CD1c-positive myeloid dendritic cell (primary cell): Measurements from ENCODE around the gene TLE5.
"Not testable (repeated sequence)": the region's sequence is repeated elsewhere in the genome, so short reads cannot be mapped to it uniquely, and the experiment has no call there.

ENCODE experiments used
- DNase-seq: peaks from one replicate; pipeline ENCODE4 v3.0.0-alpha.2; 2016; ENCODE audit errors: extremely low spot score

The TLE5 gene

GRCh38 chr19:3045191-3045590, 17.1 kb downstream of the TLE5 start:
- no peak for DNase-seq

GRCh38 chr19:3042621-3043267, 19.6 kb downstream of the TLE5 start:
- no peak for DNase-seq

- no peak for DNase-seq
Measured at GRCh38 chr19:3041761-3042620, 20.3 kb downstream of the TLE5 start.

DNA sequence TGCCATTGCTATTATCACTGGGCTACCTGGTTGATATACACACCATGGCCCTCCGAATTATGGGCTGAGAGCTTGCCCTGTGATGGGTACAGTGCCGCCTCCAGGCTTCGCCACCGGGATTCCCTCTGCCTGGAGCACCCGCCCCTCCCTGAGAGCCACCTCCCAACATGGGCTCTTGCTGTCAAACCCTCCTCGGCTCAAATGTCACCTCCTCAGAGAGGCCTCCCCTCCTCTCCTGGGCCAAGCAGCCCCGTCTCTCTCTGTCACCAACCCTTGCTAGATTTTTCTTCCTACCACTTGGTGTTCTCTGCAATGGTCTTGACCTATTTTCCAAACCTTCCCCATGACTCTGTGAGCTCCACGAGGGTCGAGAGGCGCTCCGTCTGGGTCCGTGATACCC, 21.0 kb downstream of the TLE5 start:
- DNase-seq: no peak

GRCh38 chr19:3039641-3040077, 22.6 kb downstream of the TLE5 start:
- no peak for DNase-seq

GRCh38 chr19:3039125-3039524, 23.2 kb downstream of the TLE5 start:
- DNase-seq: no peak

- DNase-seq: no peak
Measured at GRCh38 chr19:3038214-3038613, 24.1 kb downstream of the TLE5 start.

- not testable (repeated sequence) for DNase-seq
Measured at GRCh38 chr19:3036977-3037544, 25.2 kb downstream of the TLE5 start.

DNA sequence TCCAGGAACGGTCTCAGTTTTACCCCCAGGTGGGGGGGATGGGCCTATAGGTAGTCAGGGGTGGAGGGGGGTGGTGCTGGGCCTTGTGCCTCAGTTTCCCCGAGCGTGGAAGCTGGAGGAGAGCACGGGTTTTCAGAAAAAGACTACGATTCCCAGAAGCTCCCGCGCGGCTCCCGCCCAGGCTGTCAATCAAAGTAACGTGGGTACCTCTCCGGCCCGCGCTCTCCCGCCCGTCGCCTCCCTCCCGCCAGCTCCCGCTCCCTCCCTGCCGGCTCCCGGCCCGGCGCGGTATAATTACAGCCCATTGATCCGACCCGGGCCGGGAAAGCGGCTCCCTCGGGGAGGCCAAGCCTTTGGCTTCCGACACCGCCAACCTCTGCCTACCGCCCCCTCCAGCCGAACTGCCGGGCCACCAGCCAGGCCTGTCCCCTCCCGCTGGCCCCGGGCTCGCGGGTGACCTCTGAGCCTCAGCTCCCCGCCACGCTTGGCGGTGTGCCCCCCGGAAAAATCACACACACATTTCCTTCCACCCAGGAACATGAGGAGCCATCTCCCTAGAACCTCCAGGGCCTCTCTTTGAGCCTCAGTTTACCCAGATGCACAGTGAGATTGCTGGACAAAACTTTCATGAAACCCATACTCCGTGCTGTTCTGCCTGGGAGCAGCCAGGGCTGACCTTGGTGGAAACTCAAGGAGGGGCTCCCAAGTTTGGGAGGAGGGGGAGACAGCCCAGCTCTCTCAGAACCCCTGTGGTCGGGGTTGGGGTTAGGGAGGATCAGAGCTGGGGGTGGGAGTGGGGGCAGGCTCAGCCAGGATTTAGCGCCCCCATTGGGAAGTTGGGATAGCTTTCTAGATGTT, 25.9 kb downstream of the TLE5 start:
- peak; percentile 89 for DNase-seq

- peak; percentile 98 for DNase-seq
Measured at GRCh38 chr19:3035542-3036118, 26.7 kb downstream of the TLE5 start.

GRCh38 chr19:3034656-3035541, 27.4 kb downstream of the TLE5 start:
- peak; percentile 17 for DNase-seq

GRCh38 chr19:3034406-3034655, 28.0 kb downstream of the TLE5 start:
- DNase-seq: no peak

GRCh38 chr19:3033595-3034405, 28.5 kb downstream of the TLE5 start:
- DNase-seq: no peak

GRCh38 chr19:3031607-3031867, 30.8 kb downstream of the TLE5 start:
- DNase-seq: no peak

GRCh38 chr19:3029065-3029923, 33.0 kb downstream of the TLE5 start, which contains the start of gene TLE2:
Gene TLE2, minus strand, starts transcription at chr19:3029280. Its CDS starts 376 bp downstream, at chr19:3028904.
- no peak for DNase-seq

- DNase-seq: no peak
Measured at GRCh38 chr19:3028305-3029064, 33.8 kb downstream of the TLE5 start.

- no peak for DNase-seq
Measured at GRCh38 chr19:3027981-3028304, 34.4 kb downstream of the TLE5 start.

DNA sequence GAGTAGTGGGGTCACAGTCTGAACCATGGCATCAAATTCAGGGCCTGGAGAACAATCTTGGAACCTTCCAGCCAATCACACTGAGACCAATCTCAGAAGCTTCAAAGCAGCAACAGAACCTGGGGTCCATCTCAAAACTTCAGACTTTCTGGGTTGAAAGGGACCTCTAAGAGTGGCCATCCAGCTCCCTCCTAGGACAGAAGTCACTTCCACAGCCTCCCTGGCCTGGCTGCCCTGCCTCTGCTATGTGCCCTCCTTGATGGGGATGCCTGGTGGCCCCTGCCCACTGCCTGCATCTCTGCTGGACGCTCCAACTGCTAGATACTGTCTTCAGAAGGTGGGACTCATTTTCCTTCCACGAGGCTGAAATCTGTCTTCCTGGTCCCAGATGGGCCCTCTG, 35.0 kb downstream of the TLE5 start:
- DNase-seq: no peak

DNA sequence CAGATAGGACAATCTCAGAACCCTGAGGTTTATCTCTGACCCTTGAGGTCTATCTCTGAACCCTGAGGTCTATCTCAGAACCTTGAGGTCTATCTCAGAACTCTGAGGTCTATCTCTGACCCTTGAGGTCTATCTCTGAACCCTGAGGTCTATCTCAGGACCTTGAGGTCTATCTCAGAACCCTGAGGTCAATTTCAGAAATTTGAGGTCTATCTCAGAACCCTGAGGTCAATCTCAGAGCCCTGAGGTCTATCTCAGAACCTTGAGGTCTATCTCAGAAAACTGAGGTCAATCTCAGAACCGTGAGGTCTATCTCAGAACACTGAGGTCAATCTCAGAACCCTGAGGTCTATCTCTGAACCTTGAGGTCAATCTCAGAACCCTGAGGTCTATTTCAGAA, 35.5 kb downstream of the TLE5 start:
- no peak for DNase-seq
